NT2/D1 (cell line): ENCODE data around the gene LLGL2.
"Not testable (repeated sequence)": the region's sequence is repeated elsewhere in the genome, so short reads cannot be mapped to it uniquely, and the experiment has no call there.

Source experiments
- DNase-seq: peaks from one replicate; pipeline ENCODE4 v3.0.0-alpha.2; 2011; ENCODE audit warnings: low read depth, low spot score
- H3K27me3 ChIP-seq: 2 replicates; pipeline ENCODE4 v1.6.0; 2011; ENCODE audit warnings: mild to moderate bottlenecking; ENCODE audit not compliant: insufficient read length, insufficient read depth
- H3K36me3 ChIP-seq: 2 replicates; pipeline ENCODE4 v1.6.1; 2011; ENCODE audit warnings: mild to moderate bottlenecking, low read length, mixed read lengths; ENCODE audit not compliant: insufficient read depth, insufficient read length
- H3K4me1 ChIP-seq: 2 replicates; pipeline ENCODE4 v1.5.1; 2011; ENCODE audit not compliant: insufficient read depth, insufficient read length
- H3K4me3 ChIP-seq: 2 replicates; pipeline ENCODE4 v1.5.1; 2011; ENCODE audit warnings: low read depth; ENCODE audit not compliant: insufficient read length
- H3K9ac ChIP-seq: 2 replicates; pipeline ENCODE4 v1.6.0; 2011; ENCODE audit warnings: low read depth; ENCODE audit not compliant: insufficient read length
- H3K9me3 ChIP-seq: 2 replicates; pipeline ENCODE4 v1.5.1; 2011; ENCODE audit warnings: mild to moderate bottlenecking, low read length; ENCODE audit not compliant: insufficient read depth
- SUZ12 ChIP-seq: IDR thresholded peaks from 2 replicates; pipeline ENCODE4 v1.6.1; 2011; ENCODE audit not compliant: insufficient read length, insufficient read depth; ENCODE audit errors: extremely low read depth
- YY1 ChIP-seq: IDR thresholded peaks from 2 replicates; pipeline ENCODE4 v1.6.1; 2011; ENCODE audit not compliant: insufficient read length, insufficient read depth
- ZNF274 ChIP-seq: IDR thresholded peaks from 2 replicates; pipeline ENCODE4 v1.6.1; 2011; ENCODE audit warnings: mild to moderate bottlenecking, low read depth, low read length

Gene LLGL2

DNA sequence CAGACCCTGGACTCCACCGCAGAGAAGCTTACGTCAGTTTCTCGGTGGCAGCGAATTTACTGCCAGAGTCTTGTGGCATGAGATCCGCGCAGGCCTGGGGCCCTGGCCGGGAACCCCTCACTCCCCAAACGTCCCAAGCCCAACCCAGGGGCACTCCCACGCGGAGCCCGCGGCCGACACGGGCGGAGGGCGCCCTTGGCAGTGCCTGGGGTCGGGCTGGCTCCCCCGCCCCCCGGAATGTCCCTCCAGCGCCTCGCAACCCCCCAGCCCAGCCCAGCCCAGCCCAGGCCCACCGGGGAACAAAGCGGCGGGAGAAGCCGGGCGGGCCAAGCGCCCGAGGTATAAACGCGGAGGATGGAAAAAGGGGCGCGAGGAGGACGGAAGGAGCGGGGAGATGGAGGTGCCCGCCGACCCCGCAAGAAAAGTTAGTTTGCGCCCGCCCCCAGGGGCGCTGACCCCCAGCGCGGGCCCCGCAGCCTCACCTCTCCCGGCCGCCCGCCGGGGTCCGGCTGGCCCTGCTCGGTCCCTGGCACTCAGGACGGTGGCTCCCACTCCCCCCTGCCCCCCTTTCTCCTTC lies 10.5 kb upstream of the LLGL2 start:
- H3K4me3 ChIP-seq: peak overlapping the region; percentile 77
- TF ChIP-seq SUZ12 (no peak), ZNF274 (no peak), YY1 (no peak)
- H3K9ac ChIP-seq: peak overlapping the region; percentile 89
- no peaks in the 10 kb centered on the region for H3K27me3 ChIP-seq
- H3K9me3 ChIP-seq: no peaks in the 10 kb centered on the region
- peaks cover 13% of the 10 kb centered on the region for H3K4me1 ChIP-seq
- no peak for DNase-seq
- H3K36me3 ChIP-seq: peaks cover 61% of the 10 kb centered on the region

DNA sequence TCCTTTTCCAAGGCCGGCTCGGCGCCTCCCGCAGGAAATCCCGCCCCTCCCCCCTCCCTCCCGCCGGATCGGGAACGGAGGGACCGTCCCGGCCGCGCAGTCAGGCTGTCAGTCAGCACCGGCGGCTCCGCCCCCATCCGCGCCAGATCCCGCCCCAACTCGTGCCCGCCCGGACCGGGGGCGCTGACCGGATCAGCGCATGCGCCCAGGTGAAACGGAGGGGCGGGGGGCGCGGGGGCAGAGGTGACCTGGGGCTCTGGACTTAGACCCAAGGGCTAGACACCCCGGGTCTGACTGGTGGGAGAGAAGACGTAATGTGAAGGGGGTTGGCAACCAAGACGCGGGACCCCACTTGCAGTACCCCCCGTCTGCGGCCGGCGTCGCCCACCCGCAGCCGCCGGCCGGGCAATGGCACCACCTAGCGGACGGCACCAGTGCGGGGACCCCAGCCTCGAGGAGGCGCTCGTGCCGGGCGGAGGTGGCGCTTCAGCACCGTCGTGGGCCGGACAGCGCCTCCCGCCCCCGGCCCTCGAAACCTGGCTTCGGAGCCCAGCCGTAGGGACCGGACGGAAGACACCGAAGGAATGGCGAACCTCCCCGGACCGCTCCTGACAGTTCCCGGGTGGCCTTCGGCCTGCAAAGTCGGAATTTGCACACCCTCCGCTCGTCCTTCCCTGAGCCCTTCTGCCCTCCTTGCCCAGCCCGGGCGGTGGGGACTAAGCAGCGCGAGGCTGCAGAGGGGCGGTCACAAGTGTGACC lies 9.8 kb upstream of the LLGL2 start, which contains the start of gene CASKIN2:
Gene CASKIN2, minus strand, starts transcription at position 42 of the 759 bp plus-strand sequence. CDS start 1,733 bp downstream, outside the sequence.
- Histone ChIP-seq H3K4me1 (peaks cover 13% of the 10 kb centered on the region), H3K9ac (peak within 1 kb of the TSS; percentile 89), H3K9me3 (no peaks in the 10 kb centered on the region), H3K27me3 (no peaks in the 10 kb centered on the region), H3K4me3 (peak within 1 kb of the TSS; percentile 82), H3K36me3 (peaks cover 60% of the 10 kb centered on the region)
- DNase-seq: peak; percentile 79
- TF ChIP-seq YY1 (no peak), SUZ12 (no peak), ZNF274 (no peak)

DNA sequence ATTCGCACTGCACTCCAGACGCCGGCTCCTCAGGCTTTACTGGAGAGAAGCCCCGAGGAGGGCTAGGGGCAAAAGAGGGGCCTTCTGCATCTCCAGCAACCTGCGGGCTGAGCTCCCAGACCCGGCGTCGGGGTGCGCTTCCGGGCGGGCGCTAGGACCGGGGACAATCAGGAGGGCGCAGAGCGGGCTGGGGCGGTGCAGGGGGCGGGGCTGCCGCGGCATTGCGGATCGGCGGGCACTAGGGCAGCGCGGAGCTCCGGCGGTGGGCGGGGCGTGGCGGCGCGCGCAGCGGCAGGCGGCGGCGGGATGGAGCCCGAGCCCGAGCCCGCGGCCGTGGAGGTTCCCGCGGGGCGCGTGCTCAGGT lies 9.3 kb upstream of the LLGL2 start, which contains the start of gene TSEN54:
Gene TSEN54, plus strand, starts transcription at position 274 of the 364 bp plus-strand sequence. Its CDS starts 33 bp downstream, at position 307.
- H3K36me3 ChIP-seq: peaks cover 59% of the 10 kb centered on the region
- peaks cover 13% of the 10 kb centered on the region for H3K4me1 ChIP-seq
- DNase-seq: peak; percentile 66
- peak within 1 kb of the TSS; percentile 82 for H3K4me3 ChIP-seq
- TF ChIP-seq YY1 (no peak), ZNF274 (no peak), SUZ12 (no peak)
- H3K9ac ChIP-seq: peak within 1 kb of the TSS; percentile 83
- no peaks in the 10 kb centered on the region for H3K27me3 ChIP-seq
- no peaks in the 10 kb centered on the region for H3K9me3 ChIP-seq

DNA sequence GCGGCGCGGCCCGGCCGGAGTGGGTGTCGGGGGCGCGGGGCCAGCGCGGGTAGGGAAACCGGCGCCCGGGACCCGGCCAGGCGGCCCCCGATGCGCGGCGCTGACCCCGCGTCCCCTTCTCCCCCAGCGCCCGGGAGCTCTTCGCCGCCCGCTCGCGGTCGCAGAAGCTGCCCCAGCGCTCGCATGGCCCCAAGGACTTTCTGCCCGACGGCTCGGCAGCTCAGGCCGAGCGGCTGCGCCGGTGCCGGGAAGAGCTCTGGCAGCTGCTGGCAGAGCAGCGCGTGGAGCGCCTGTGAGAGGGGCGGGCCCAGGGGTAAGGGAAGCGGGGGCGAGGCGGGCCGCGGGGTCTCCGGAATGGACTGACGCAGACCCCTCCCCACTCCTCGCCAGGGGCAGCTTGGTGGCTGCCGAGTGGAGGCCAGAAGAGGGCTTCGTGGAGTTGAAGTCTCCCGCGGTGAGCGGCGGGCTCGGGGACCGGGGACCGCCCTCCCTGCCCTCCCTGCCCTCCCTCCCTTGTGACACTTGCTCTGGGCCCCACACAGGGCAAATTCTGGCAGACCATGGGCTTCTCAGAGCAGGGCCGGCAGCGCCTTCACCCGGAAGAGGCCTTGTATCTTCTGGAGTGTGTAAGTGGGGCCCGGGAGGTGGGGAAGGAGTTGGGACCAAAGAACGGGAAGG lies 8.7 kb upstream of the LLGL2 start:
- Histone ChIP-seq H3K27me3 (no peaks in the 10 kb centered on the region), H3K9ac (peak overlapping the region; percentile 83), H3K36me3 (peaks cover 59% of the 10 kb centered on the region), H3K4me1 (peaks cover 13% of the 10 kb centered on the region), H3K4me3 (peak overlapping the region; percentile 82), H3K9me3 (no peaks in the 10 kb centered on the region)
- DNase-seq: no peak
- no peak for TF ChIP-seq ZNF274
- TF ChIP-seq SUZ12: no peak

DNA sequence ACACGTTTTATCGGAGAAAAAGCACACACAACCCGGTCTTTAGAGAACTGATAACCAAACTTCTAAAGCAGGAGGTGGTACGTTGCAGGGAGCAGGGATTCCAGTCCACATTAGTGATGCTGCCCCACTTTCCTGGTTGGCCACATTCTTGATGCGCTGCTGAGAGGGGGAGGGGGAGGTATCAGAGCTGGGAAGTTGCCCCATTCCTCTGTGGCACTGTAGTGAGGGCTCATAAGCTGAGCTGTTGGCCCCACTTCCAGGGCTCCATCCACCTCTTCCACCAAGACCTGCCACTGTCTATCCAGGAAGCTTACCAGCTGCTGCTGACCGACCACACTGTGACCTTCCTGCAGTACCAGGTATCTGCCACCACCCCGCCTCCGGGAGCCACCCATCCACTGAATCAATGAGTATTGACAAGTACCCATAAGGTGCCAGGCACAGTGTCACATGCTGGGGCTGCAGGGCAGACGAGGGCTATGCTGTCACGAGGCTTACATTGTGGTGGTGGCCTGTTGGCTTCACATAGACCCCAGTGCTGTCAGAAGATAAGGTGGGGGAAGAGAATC lies 8.1 kb upstream of the LLGL2 start:
- Histone ChIP-seq H3K27me3 (no peaks in the 10 kb centered on the region), H3K4me3 (peak overlapping the region; percentile 82), H3K9ac (peak overlapping the region; percentile 83), H3K36me3 (peaks cover 59% of the 10 kb centered on the region), H3K4me1 (peaks cover 13% of the 10 kb centered on the region), H3K9me3 (no peaks in the 10 kb centered on the region)
- TF ChIP-seq SUZ12: no peak
- TF ChIP-seq YY1: no peak
- TF ChIP-seq ZNF274: no peak
- no peak for DNase-seq

DNA sequence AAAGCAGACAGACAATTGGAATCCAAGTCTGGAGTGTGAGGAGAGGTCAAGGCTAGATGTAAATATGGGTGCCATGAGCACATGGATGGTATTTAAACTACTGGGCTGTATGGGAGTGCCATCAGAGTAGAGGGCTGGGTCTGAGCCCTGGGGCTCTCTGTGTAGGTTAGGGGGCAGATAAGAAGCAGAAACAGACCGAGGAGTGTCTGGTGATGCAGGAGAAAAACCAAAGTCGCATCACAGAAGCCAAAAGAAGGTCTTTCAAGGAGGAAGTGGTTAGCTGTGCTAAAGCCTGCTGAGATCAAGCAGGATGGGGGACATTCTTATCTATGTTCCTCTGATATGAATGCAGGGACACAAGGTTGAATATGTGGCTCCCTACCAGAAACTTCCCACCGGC lies 7.3 kb upstream of the LLGL2 start:
- Histone ChIP-seq H3K27me3 (no peaks in the 10 kb centered on the region), H3K9me3 (no peaks in the 10 kb centered on the region), H3K4me1 (peaks cover 13% of the 10 kb centered on the region), H3K36me3 (peaks cover 57% of the 10 kb centered on the region), H3K9ac (no peak overlapping the region), H3K4me3 (no peak overlapping the region)
- no peak for DNase-seq
- TF ChIP-seq YY1: no peak
- no peak for TF ChIP-seq ZNF274
- TF ChIP-seq SUZ12: no peak

DNA sequence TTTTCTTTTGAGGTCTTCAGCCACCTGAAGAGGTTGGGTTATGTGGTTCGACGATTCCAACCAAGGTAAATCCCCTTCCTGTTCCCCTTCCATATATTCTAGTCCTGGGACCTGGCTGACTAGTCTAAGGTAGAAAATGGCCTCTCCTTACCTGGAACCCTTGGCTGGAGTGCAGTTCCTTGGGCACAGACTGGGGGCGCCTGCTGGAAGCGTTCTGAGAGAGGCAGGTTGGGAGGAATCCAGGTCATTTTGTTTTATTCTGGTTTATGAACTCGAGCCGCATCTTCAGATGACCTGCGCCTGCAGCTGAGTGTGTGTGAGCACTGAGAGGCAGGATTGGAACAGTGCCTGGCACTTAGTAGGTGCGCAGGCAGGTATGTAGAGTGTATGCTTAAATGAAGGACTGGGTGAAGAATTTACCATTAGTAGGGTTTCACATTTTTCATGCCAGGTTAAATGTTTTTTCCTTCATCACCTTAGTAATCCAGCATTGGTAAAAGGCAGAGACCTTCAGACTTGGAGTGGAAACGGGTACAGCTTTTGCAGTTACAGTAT lies 6.4 kb upstream of the LLGL2 start:
- H3K4me1 ChIP-seq: peaks cover 6% of the 10 kb centered on the region
- no peaks in the 10 kb centered on the region for H3K27me3 ChIP-seq
- no peak for DNase-seq
- TF ChIP-seq SUZ12: no peak
- H3K36me3 ChIP-seq: peaks cover 59% of the 10 kb centered on the region
- no peak overlapping the region for H3K9ac ChIP-seq
- no peak overlapping the region for H3K4me3 ChIP-seq
- H3K9me3 ChIP-seq: no peaks in the 10 kb centered on the region

DNA sequence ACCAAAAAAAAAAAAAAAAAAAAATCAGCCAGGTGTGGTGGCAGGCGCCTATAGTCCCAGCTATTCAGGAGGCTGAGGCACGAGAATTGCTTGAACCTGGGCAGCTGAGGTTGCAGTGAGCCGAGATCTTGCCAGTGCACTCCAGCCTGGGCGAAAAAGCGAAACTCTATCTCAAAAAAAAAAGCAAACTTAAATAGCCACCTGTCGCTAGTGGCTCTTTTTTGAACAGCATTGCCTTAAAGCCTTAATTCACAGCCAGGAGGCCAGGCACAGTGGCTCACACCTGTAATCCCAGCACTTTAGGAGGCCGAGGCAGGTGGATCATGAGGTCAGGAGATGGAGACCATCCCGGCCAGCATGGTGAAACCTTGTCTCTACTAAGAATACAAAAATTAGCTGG lies 5.1 kb upstream of the LLGL2 start:
- H3K4me3 ChIP-seq: not testable (repeated sequence)

More for the DNA sequence above, 5.1 kb upstream of the LLGL2 start:
- not testable (repeated sequence) for H3K4me1 ChIP-seq, H3K27me3 ChIP-seq, H3K9me3 ChIP-seq, DNase-seq, H3K9ac ChIP-seq
- peaks cover 63% of the 10 kb centered on the region for H3K36me3 ChIP-seq
